Keratinocyte (primary cell): ENCODE data around the gene MEGF11.

Experiments
- EZH2 ChIP-seq: IDR thresholded peaks from one replicate; pipeline ENCODE4 v1.6.1; 2012; ENCODE audit warnings: inconsistent platforms, mild to moderate bottlenecking, low read length, moderate library complexity
- TF ChIP-seq, protein P1 (sequence below), 3 experiments: IDR thresholded peaks in 1 of 3; conservative IDR thresholded peaks in 1 of 3; optimal IDR thresholded peaks in 1 of 3; 2 replicates in 2 of 3; 3 replicates in 1 of 3; pipeline versions ENCODE3 to v1.5.1; 2011; ENCODE audit warnings: low read length in 3 of 3, mild to moderate bottlenecking in 3 of 3, moderate library complexity in 2 of 3, control low read depth in 1 of 3, inconsistent platforms in 1 of 3; ENCODE audit not compliant: insufficient read depth in 2 of 3; ENCODE audit errors: extremely low read depth in 1 of 3

DNA sequence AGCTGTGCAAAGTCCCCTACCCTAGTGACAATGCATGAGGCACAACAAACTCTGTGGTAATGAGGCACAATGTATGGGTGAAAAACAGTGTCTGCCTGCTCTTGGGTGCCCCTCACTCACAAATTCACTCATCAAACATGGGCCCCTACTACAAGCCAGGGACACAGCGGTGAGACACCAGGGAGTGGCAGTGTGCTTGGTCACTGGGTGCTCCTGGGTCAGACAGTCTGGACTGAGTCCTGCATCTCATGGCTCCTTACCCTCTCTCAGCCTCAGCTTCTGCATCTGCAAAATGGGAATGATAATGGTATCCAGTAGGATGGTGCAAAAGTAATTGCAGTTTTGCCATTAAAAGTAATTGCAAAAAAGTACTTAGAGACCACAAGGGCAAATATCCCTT is 184.7 kb downstream of the MEGF11 start:
- TF ChIP-seq, protein P1, sequence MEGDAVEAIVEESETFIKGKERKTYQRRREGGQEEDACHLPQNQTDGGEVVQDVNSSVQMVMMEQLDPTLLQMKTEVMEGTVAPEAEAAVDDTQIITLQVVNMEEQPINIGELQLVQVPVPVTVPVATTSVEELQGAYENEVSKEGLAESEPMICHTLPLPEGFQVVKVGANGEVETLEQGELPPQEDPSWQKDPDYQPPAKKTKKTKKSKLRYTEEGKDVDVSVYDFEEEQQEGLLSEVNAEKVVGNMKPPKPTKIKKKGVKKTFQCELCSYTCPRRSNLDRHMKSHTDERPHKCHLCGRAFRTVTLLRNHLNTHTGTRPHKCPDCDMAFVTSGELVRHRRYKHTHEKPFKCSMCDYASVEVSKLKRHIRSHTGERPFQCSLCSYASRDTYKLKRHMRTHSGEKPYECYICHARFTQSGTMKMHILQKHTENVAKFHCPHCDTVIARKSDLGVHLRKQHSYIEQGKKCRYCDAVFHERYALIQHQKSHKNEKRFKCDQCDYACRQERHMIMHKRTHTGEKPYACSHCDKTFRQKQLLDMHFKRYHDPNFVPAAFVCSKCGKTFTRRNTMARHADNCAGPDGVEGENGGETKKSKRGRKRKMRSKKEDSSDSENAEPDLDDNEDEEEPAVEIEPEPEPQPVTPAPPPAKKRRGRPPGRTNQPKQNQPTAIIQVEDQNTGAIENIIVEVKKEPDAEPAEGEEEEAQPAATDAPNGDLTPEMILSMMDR (optimal IDR thresholded peaks at IDR 0.05 in 1 of 3, IDR thresholded peaks at IDR 0.05 in 1 of 3, conservative IDR thresholded peaks at IDR 0.05 in 1 of 3; ENCODE audit: extremely low read depth in 1 of 3, insufficient read depth in 2 of 3, low read length in 3 of 3), result no peak
- TF ChIP-seq EZH2, result no peak
